Measurements from ENCODE around the gene BRAP.
A peak's percentile ranks its signal among the peaks of the same experiment; 100 is the strongest.

Gene BRAP

GRCh38 chr12:111642681-111643426, 42.9 kb downstream of the BRAP start:
- Histone ChIP-seq H3K9me3 (ENCODE audit: control insufficient read depth, insufficient read depth, low read depth, low read length) (no peaks in the 10 kb centered on the region), H3K4me3 (ENCODE audit: low read depth, low read length) (no peak overlapping the region), H3K27ac (ENCODE audit: extremely low read depth, low read depth, low read length) (peak overlapping the region; percentile 88), H3K4me1 (ENCODE audit: control insufficient read depth, insufficient read depth, low read length) (peaks cover 18% of the 10 kb centered on the region), H3K36me3 (ENCODE audit: control insufficient read depth in 2 of 2, insufficient read depth in 1 of 2, low read length in 2 of 2) (peaks cover 20 to 47% of the 10 kb centered on the region in 2 experiments; a peak in 2 of 3 replicates)
- POLR2A ChIA-PET = no interaction called here
- TF ChIP-seq ZNF621 (tag by site-specific recombination; IDR thresholded peaks at IDR 0.05) (no peak), PRDM6 (tag by site-specific recombination; IDR thresholded peaks at IDR 0.05) (peak; percentile 75), MEIS1 (CRISPR knock-in tag; IDR thresholded peaks at IDR 0.05; ENCODE audit: borderline replicate concordance) (no peak), ZNF112 (tag by site-specific recombination; IDR thresholded peaks at IDR 0.05) (no peak), SP7 (tag by site-specific recombination; IDR thresholded peaks at IDR 0.05) (peak; percentile 93), ZXDB (tag by site-specific recombination; IDR thresholded peaks at IDR 0.05) (no peak), SCRT2 (tag by site-specific recombination; IDR thresholded peaks at IDR 0.05) (0 out of 2 replicates have a peak, but pooled peaks have one; percentile 10)
- CTCF ChIA-PET = interaction anchor here (1.3 kb wide), 2 partner anchors 15 to 191 kb away, joined by 5 to 7 read pairs; no protein-coding TSS in a partner anchor

GRCh38 chr12:111640506-111640905, 45.2 kb downstream of the BRAP start:
- TF ChIP-seq ZNF707 (tag by site-specific recombination; IDR thresholded peaks at IDR 0.05) = no peak
- no peak for TF ChIP-seq ZBTB7A (tag by site-specific recombination; IDR thresholded peaks at IDR 0.05; ENCODE audit: low read depth)
- no peak for TF ChIP-seq ZFHX2 (tag by site-specific recombination; conservative IDR thresholded peaks at IDR 0.05)
- TF ChIP-seq ZBTB6 (tag by site-specific recombination; IDR thresholded peaks at IDR 0.05) = no peak
- no peak for TF ChIP-seq HOXD13 (CRISPR knock-in tag; IDR thresholded peaks at IDR 0.05; ENCODE audit: borderline replicate concordance)
- TF ChIP-seq SALL2 (tag by site-specific recombination; IDR thresholded peaks at IDR 0.05; ENCODE audit: borderline replicate concordance) = no peak
- TF ChIP-seq SCRT2 (tag by site-specific recombination; IDR thresholded peaks at IDR 0.05) = no peak
- peak; percentile 75 for TF ChIP-seq ZBTB17 (tag by site-specific recombination; IDR thresholded peaks at IDR 0.05)
- no peak for TF ChIP-seq ZNF629 (tag by site-specific recombination; IDR thresholded peaks at IDR 0.05)
- H3K36me3 ChIP-seq (ENCODE audit: control insufficient read depth in 2 of 2, insufficient read depth in 1 of 2, low read length in 2 of 2) = peaks cover 4 to 26% of the 10 kb centered on the region in 2 experiments; a peak in 2 of 3 replicates
- no peaks in the 10 kb centered on the region for H3K9me3 ChIP-seq (ENCODE audit: control insufficient read depth, insufficient read depth, low read depth, low read length)
- peaks cover 33% of the 10 kb centered on the region for H3K4me1 ChIP-seq (ENCODE audit: control insufficient read depth, insufficient read depth, low read length)
- no peak overlapping the region for H3K4me3 ChIP-seq (ENCODE audit: low read depth, low read length)
- CTCF ChIA-PET = interaction anchor here (0.7 kb wide), 1 partner anchor 215 kb away, joined by 3 read pairs; no protein-coding TSS in a partner anchor
- no peak overlapping the region for H3K27ac ChIP-seq (ENCODE audit: extremely low read depth, low read depth, low read length)
- POLR2A ChIA-PET = interaction anchor here (0.6 kb wide), 1 partner anchor 188 kb away, joined by 5 read pairs; no protein-coding TSS in a partner anchor

GRCh38 chr12:111638556-111638955, 47.2 kb downstream of the BRAP start:
- peak; percentile 6; the same call in 1 of the 2 replicates for TF ChIP-seq PRDM6 (tag by site-specific recombination; IDR thresholded peaks at IDR 0.05)
- TF ChIP-seq ZNF626 (tag by site-specific recombination; IDR thresholded peaks at IDR 0.05) = no peak
- Histone ChIP-seq H3K27ac (ENCODE audit: extremely low read depth, low read depth, low read length) (no peak overlapping the region), H3K4me1 (ENCODE audit: control insufficient read depth, insufficient read depth, low read length) (peaks cover 24% of the 10 kb centered on the region), H3K9me3 (ENCODE audit: control insufficient read depth, insufficient read depth, low read depth, low read length) (no peaks in the 10 kb centered on the region), H3K4me3 (ENCODE audit: low read depth, low read length) (no peak overlapping the region), H3K36me3 (ENCODE audit: control insufficient read depth in 2 of 2, insufficient read depth in 1 of 2, low read length in 2 of 2) (peaks cover 0 to 11% of the 10 kb centered on the region in 2 experiments; a peak in 2 of 3 replicates)
- CTCF ChIA-PET = no interaction called here
- POLR2A ChIA-PET = no interaction called here
